Measurements from ENCODE around the gene GALNT6.

DNA sequence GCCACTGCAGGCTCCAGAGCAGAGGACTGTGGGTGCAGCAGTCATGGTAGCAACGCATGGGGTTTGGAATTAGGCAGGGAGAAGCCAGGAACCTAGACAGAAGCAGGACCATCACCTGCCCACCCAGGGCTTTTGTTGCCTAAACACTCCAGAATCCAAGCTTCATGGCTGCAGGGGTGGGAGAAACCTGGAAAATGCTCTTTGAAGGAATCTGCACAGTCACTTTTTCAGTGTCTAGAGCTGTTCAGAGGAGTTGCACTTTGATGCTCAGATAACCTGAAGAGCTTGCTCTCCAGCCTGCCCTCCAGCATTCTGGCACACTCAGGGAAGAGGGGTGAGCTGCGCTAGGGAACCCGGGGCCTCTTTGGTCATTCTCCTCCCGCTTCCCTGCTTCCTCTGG, 43.1 kb downstream of the GALNT6 start:
- TF ChIP-seq, protein P1, sequence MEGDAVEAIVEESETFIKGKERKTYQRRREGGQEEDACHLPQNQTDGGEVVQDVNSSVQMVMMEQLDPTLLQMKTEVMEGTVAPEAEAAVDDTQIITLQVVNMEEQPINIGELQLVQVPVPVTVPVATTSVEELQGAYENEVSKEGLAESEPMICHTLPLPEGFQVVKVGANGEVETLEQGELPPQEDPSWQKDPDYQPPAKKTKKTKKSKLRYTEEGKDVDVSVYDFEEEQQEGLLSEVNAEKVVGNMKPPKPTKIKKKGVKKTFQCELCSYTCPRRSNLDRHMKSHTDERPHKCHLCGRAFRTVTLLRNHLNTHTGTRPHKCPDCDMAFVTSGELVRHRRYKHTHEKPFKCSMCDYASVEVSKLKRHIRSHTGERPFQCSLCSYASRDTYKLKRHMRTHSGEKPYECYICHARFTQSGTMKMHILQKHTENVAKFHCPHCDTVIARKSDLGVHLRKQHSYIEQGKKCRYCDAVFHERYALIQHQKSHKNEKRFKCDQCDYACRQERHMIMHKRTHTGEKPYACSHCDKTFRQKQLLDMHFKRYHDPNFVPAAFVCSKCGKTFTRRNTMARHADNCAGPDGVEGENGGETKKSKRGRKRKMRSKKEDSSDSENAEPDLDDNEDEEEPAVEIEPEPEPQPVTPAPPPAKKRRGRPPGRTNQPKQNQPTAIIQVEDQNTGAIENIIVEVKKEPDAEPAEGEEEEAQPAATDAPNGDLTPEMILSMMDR (IDR thresholded peaks at IDR 0.05; ENCODE audit: poor library complexity, severe bottlenecking), result no peak
- TF ChIP-seq POLR2AphosphoS5 (IDR thresholded peaks at IDR 0.05) (no peak), EZH2 (IDR thresholded peaks at IDR 0.05; ENCODE audit: borderline replicate concordance, insufficient read depth, low read length, poor library complexity, severe bottlenecking) (no peak)
